ENCODE results near the gene LIN54.

LIN54 gene

DNA sequence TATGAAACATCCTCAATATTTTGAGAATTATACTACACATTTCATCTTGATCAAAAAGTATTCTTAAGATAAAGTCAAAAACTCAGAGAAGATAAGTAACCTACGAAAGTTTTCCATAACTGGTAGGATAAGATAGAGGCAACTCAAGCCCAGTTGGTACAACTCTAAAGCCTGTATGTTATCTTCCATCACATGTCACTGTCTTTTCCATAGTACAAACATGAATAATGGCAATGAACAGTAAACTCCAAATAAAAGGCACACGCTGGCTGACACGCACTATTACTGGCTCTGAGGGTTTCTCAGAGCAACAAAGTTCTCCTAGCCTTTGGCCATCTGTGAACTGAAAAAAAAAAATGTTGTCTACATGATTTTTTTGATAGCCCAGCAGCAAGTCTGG, 27.2 kb downstream of the LIN54 start:
- no peak overlapping the region for H2AFZ ChIP-seq (ENCODE audit: low read depth)
- H3K27ac ChIP-seq, result no peak overlapping the region
- peaks cover 33% of the 10 kb centered on the region for H3K79me2 ChIP-seq (ENCODE audit: insufficient read depth, low read depth)
- H4K20me1 ChIP-seq (ENCODE audit: insufficient read depth), result no peaks in the 10 kb centered on the region
- peaks cover 19% of the 10 kb centered on the region for H3K4me1 ChIP-seq (ENCODE audit: low read depth, poor library complexity, severe bottlenecking)
- H3K36me3 ChIP-seq (ENCODE audit: insufficient read depth), result no peaks in the 10 kb centered on the region
- no peak overlapping the region for H3K4me2 ChIP-seq
- TF ChIP-seq, protein P1, sequence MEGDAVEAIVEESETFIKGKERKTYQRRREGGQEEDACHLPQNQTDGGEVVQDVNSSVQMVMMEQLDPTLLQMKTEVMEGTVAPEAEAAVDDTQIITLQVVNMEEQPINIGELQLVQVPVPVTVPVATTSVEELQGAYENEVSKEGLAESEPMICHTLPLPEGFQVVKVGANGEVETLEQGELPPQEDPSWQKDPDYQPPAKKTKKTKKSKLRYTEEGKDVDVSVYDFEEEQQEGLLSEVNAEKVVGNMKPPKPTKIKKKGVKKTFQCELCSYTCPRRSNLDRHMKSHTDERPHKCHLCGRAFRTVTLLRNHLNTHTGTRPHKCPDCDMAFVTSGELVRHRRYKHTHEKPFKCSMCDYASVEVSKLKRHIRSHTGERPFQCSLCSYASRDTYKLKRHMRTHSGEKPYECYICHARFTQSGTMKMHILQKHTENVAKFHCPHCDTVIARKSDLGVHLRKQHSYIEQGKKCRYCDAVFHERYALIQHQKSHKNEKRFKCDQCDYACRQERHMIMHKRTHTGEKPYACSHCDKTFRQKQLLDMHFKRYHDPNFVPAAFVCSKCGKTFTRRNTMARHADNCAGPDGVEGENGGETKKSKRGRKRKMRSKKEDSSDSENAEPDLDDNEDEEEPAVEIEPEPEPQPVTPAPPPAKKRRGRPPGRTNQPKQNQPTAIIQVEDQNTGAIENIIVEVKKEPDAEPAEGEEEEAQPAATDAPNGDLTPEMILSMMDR (conservative IDR thresholded peaks at IDR 0.05; ENCODE audit: low read depth, low read length), result no peak
- H3K9ac ChIP-seq, result no peak overlapping the region
- H3K4me3 ChIP-seq (IDR thresholded peaks at IDR 0.05; ENCODE audit: insufficient read depth, low read depth, low read length), result no peak overlapping the region
- no peaks in the 10 kb centered on the region for H3K27me3 ChIP-seq (ENCODE audit: insufficient read depth, low read depth)

DNA sequence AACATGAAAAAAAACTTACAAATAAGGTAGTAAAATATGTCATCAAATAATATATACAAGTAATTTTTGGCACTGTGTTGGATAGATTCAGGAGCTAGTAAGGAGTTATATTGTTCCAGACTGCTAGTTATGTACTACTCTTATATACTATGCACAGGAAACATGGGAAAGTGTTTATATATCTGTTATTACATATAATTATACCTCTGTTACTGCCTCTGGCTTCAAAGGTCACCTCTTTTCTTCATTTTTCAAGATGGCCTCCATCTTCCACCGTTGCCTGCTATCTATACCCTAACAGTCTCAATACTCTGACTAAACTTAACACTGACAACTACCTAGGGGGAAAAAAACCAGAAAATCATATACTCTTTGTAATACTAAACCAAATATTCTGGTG, 29.5 kb downstream of the LIN54 start:
- H2AFZ ChIP-seq (ENCODE audit: low read depth), result no peak overlapping the region
- H3K27ac ChIP-seq, result no peak overlapping the region
- H3K79me2 ChIP-seq (ENCODE audit: insufficient read depth, low read depth), result peaks cover 10% of the 10 kb centered on the region; the same call in 1 of the 2 replicates
- peaks cover 19% of the 10 kb centered on the region for H3K4me1 ChIP-seq (ENCODE audit: low read depth, poor library complexity, severe bottlenecking)
- H3K4me2 ChIP-seq, result no peak overlapping the region
- H3K36me3 ChIP-seq (ENCODE audit: insufficient read depth), result 0 out of 2 replicates have a peak, but pooled peaks cover 2% of the 10 kb centered on the region
- H3K27me3 ChIP-seq (ENCODE audit: insufficient read depth, low read depth), result no peaks in the 10 kb centered on the region
- TF ChIP-seq, protein P1 (conservative IDR thresholded peaks at IDR 0.05; ENCODE audit: low read depth, low read length), result no peak
- H3K9ac ChIP-seq, result no peak overlapping the region
- H3K4me3 ChIP-seq (IDR thresholded peaks at IDR 0.05; ENCODE audit: insufficient read depth, low read depth, low read length), result no peak overlapping the region
- no peaks in the 10 kb centered on the region for H4K20me1 ChIP-seq (ENCODE audit: insufficient read depth)

DNA sequence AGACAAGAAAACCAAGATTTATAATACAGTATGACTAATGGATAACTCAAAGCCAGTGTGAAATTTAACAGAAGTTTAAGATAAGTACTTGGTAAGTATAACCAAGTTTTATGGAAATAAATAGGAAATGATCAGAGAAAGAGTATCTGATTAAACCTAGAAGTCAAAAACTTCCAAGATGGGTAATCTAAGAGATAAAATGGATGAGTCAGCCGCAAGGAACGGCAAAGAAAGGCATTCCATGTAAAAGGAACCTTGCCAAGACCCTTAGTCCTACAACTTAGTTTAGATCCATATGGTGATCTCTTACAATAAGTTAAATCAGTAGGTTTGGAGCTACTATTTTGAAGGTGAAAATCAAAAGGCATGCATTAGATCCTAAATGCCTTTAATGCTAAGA, 34.8 kb downstream of the LIN54 start:
- H3K4me1 ChIP-seq (ENCODE audit: low read depth, poor library complexity, severe bottlenecking), result no peaks in the 10 kb centered on the region
- H3K79me2 ChIP-seq (ENCODE audit: insufficient read depth, low read depth), result no peaks in the 10 kb centered on the region
- TF ChIP-seq, protein P1 (conservative IDR thresholded peaks at IDR 0.05; ENCODE audit: low read depth, low read length), result no peak

DNA sequence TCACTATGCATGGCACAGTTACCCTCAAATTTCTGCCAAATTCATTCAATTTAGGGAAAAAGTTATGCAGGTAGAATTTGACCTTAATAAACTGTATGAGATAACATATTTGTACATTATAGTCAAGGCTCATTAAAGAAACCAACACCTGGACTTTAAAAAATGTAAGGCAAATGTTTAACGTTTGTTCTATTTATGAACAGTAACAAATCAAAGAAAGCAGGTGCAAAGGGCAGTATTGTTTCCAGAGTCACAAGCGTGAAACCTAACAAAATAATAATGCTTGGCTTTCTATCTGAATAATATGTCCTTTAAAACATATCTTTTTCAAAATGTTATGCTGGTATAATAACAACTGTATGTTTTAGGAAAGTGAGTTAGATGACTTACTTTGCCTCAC, 41.2 kb downstream of the LIN54 start:
- 0 out of 2 replicates have a peak, but pooled peaks cover 11% of the 10 kb centered on the region for H3K36me3 ChIP-seq (ENCODE audit: insufficient read depth)
- no peak overlapping the region for H3K27ac ChIP-seq
- H3K9ac ChIP-seq, result no peak overlapping the region
- no peak overlapping the region for H2AFZ ChIP-seq (ENCODE audit: low read depth)
- H3K4me3 ChIP-seq (IDR thresholded peaks at IDR 0.05; ENCODE audit: insufficient read depth, low read depth, low read length), result no peak overlapping the region
- no peaks in the 10 kb centered on the region for H4K20me1 ChIP-seq (ENCODE audit: insufficient read depth)
- TF ChIP-seq, protein P1 (conservative IDR thresholded peaks at IDR 0.05; ENCODE audit: low read depth, low read length), result no peak
- no peaks in the 10 kb centered on the region for H3K4me1 ChIP-seq (ENCODE audit: low read depth, poor library complexity, severe bottlenecking)
- no peaks in the 10 kb centered on the region for H3K79me2 ChIP-seq (ENCODE audit: insufficient read depth, low read depth)
- H3K27me3 ChIP-seq (ENCODE audit: insufficient read depth, low read depth), result no peaks in the 10 kb centered on the region
- H3K4me2 ChIP-seq, result no peak overlapping the region

More for the DNA sequence above, 34.8 kb downstream of the LIN54 start:
- Histone ChIP-seq H3K9ac (no peak overlapping the region), H3K4me2 (no peak overlapping the region), H3K36me3 (ENCODE audit: insufficient read depth) (0 out of 2 replicates have a peak, but pooled peaks cover 2% of the 10 kb centered on the region), H3K4me3 (IDR thresholded peaks at IDR 0.05; ENCODE audit: insufficient read depth, low read depth, low read length) (no peak overlapping the region), H3K27me3 (ENCODE audit: insufficient read depth, low read depth) (no peaks in the 10 kb centered on the region), H3K27ac (no peak overlapping the region), H4K20me1 (ENCODE audit: insufficient read depth) (no peaks in the 10 kb centered on the region), H2AFZ (ENCODE audit: low read depth) (no peak overlapping the region)
